CD4-positive, alpha-beta T cell treated with Interleukin-15 for 1 hour (primary cell): ENCODE measurements around the gene CCDC69.
"Not testable (repeated sequence)": the region's sequence is repeated elsewhere in the genome, so short reads cannot be mapped to it uniquely, and the experiment has no call there.

Source experiments
- DNase-seq: peaks from one replicate; pipeline ENCODE4 v3.0.0-alpha.2; 2020

CCDC69 gene

GRCh38 chr5:151223447-151224264, at the start of gene CCDC69:
CCDC69 (minus strand) TSS chr5:151224092; CDS start chr5:151223970, 122 bp downstream.
- DNase-seq = peak; percentile 56

- no peak for DNase-seq
Observed at GRCh38 chr5:151271336-151271735, 47.4 kb upstream of the CCDC69 start.

GRCh38 chr5:151270599-151270998, 46.7 kb upstream of the CCDC69 start:
- DNase-seq = no peak

- no peak for DNase-seq
Observed at GRCh38 chr5:151267491-151268260, 43.8 kb upstream of the CCDC69 start.

GRCh38 chr5:151264113-151264512, 40.2 kb upstream of the CCDC69 start:
- no peak for DNase-seq

GRCh38 chr5:151262532-151262931, 38.6 kb upstream of the CCDC69 start:
- no peak for DNase-seq

- DNase-seq = no peak
Observed at GRCh38 chr5:151259931-151260330, 36.0 kb upstream of the CCDC69 start.

- no peak for DNase-seq
Observed at GRCh38 chr5:151258816-151259215, 34.9 kb upstream of the CCDC69 start.

GRCh38 chr5:151258201-151258611, 34.3 kb upstream of the CCDC69 start:
- no peak for DNase-seq

GRCh38 chr5:151257731-151258181, 33.9 kb upstream of the CCDC69 start:
- peak; percentile 54 for DNase-seq

GRCh38 chr5:151255621-151256286, 31.9 kb upstream of the CCDC69 start:
- DNase-seq = peak; percentile 54

- not testable (repeated sequence) for DNase-seq
Observed at GRCh38 chr5:151254990-151255389, 31.1 kb upstream of the CCDC69 start.

- DNase-seq = no peak
Observed at GRCh38 chr5:151254556-151254955, 30.7 kb upstream of the CCDC69 start.

- no peak for DNase-seq
Observed at GRCh38 chr5:151253605-151253950, 29.7 kb upstream of the CCDC69 start.

- peak; percentile 99 for DNase-seq
Observed at GRCh38 chr5:151252762-151253604, 29.1 kb upstream of the CCDC69 start, which contains the start of gene GM2A. GM2A (plus strand) TSS chr5:151253185; CDS start chr5:151253217, 32 bp downstream.

GRCh38 chr5:151251621-151252020, 27.7 kb upstream of the CCDC69 start:
- DNase-seq = no peak

- no peak for DNase-seq
Observed at GRCh38 chr5:151251001-151251551, 27.2 kb upstream of the CCDC69 start.

- DNase-seq = no peak
Observed at GRCh38 chr5:151250346-151251000, 26.6 kb upstream of the CCDC69 start.

- no peak for DNase-seq
Observed at GRCh38 chr5:151249281-151249680, 25.4 kb upstream of the CCDC69 start.

GRCh38 chr5:151248651-151249050, 24.8 kb upstream of the CCDC69 start:
- no peak for DNase-seq

- no peak for DNase-seq
Observed at GRCh38 chr5:151245680-151246219, 21.9 kb upstream of the CCDC69 start.
